Measurements from ENCODE around the gene CCDC154. TPM values are rescaled to one million over a fixed set of nuclear protein-coding genes. Genes with fewer than 3 reads are reported as not detected.

The CCDC154 gene
- total and polyA plus RNA-seq, 8 donors, result 0.59 to 7.8 (median 2.1) TPM

DNA sequence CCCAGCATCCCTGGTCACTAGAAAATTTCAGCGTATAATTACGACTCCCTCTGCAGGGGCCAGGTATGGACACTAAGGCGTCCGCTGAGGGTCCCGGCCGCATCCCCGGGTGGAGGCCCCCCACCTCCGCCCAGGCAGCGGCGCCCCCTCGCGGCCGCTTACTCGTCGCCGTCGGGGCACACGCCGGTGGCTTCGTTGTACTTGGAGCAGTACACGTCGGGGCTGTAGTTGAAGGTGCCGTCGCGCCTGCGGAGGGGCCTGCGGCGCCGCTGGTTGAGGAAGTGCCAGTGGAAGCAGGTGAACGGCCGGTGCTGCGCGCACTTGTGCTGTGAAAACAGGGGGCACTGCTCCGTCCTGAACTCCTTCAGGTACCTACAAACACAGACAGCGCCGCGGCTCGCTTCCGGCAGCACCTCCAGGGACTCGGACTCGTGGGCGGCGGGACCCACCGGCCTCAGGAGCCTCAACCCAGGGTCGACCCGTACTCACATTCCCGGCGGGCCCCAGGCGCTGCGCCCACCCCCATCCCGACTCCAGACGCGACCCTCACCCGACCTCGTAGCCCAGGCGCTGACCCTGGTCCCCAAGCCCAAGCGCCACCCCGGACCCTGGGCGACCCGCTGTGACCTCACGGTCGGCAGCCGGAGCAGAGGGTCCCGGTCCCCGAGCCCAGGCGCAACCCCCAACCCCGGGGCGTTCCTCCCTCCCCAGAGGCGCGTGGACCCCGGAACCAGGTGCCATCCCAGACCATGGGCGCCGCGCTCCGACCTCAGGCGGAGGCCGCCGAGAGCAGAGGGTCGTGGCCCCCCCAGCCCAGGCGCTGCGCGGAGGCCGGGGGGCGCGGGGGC, 30.4 kb downstream of the CCDC154 start:
- TF ChIP-seq, protein P1, sequence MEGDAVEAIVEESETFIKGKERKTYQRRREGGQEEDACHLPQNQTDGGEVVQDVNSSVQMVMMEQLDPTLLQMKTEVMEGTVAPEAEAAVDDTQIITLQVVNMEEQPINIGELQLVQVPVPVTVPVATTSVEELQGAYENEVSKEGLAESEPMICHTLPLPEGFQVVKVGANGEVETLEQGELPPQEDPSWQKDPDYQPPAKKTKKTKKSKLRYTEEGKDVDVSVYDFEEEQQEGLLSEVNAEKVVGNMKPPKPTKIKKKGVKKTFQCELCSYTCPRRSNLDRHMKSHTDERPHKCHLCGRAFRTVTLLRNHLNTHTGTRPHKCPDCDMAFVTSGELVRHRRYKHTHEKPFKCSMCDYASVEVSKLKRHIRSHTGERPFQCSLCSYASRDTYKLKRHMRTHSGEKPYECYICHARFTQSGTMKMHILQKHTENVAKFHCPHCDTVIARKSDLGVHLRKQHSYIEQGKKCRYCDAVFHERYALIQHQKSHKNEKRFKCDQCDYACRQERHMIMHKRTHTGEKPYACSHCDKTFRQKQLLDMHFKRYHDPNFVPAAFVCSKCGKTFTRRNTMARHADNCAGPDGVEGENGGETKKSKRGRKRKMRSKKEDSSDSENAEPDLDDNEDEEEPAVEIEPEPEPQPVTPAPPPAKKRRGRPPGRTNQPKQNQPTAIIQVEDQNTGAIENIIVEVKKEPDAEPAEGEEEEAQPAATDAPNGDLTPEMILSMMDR (IDR thresholded peaks at IDR 0.05), result peak; percentile 19 to 48 (median 24)
- H3K4me1 ChIP-seq, result peaks cover 0 to 6% (median 0%) of the 10 kb centered on the region in 3 donors
- peak; percentile 36 to 75 (median 64) for ATAC-seq
- H3K27ac ChIP-seq, result peak overlapping the region; percentile 39 to 72 (median 64)
- peak overlapping the region; percentile 87 to 94 (median 88) for H3K4me3 ChIP-seq
- no peak for FAIRE-seq
- DNase-seq, result peak; percentile 36 to 87 (median 60)
- H3K9me3 ChIP-seq, result no peaks in the 10 kb centered on the region
- H3K36me3 ChIP-seq, result no peaks in the 10 kb centered on the region
- no peaks in the 10 kb centered on the region for H3K27me3 ChIP-seq
- WGBS, 2 donors, result 4 to 5% methylated on average over 63 to 85 of the region's 85 CpGs
- intact Hi-C loops (cut with DNase I), result no loop called here

DNA sequence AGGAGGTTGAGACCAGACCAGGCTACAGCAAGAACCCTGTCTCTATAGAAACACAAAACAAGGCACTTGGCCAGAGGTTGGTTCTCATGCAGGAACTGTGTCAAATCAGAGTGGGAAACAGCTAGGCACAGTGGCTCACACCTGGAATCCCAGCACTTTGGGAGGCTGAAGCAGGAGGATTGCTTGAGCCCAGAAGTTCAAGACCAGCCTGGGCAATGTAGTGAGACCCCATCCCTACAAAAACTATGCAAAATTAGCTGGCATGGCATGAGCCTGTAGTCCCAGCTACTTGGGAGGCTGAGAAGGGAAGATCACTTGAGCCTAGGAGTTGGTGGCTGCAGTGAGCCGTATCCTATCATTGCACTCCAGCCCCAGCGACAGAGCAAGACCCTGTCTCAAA, 31.5 kb downstream of the CCDC154 start:
- DNase-seq (no peak), FAIRE-seq (no peak), ATAC-seq (no peak)
- intact Hi-C loops (cut with DNase I), result no loop called here
- Histone ChIP-seq H3K4me1 (peaks cover 3 to 5% (median 4%) of the 10 kb centered on the region in 3 donors), H3K9me3 (no peaks in the 10 kb centered on the region), H3K4me3 (no peak overlapping the region), H3K27ac (no peak overlapping the region), H3K27me3 (no peaks in the 10 kb centered on the region), H3K36me3 (no peaks in the 10 kb centered on the region)
- TF ChIP-seq, protein P1 (IDR thresholded peaks at IDR 0.05), result no peak
- 69 to 88% methylated on average over 2 of the region's 2 CpGs for WGBS, 2 donors

DNA sequence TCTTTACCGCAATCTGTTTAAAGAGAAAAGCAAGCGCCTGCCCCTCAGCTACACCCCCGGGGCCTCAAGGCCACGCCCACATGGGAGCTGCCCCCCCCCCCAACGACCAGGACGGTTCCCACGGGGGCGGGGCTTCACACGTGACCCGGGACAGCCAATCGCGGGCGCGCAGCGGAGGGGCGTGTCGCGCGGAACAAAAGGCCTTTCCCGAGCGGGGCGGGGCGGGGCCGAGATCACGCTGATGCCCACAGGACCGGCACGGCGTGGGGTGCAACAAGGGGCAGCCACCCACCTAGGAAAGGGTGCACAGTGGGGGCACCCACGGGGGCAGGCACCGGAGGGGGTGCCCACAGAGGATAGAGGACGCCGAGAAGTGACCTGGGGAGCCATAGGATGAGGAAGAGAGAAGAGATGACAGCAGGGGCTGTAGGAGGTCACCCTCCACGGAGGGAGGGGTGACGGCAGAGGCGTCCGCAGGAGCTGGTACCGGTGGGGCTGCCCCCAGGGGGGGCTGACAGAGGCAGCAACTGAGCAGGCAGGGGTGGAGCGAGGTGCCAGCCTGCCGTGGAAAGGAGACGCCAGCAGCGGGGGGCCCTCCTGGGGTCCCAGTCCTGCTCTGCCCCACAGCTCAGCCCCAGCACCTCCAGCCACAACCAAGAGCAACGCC, 36.1 kb downstream of the CCDC154 start:
- H3K27me3 ChIP-seq, result no peaks in the 10 kb centered on the region
- H3K4me3 ChIP-seq, result peak overlapping the region in 3 of 4 donors; percentile 33 to 52 (median 36)
- 2 to 3% methylated on average over 40 to 42 of the region's 42 CpGs for WGBS, 2 donors
- DNase-seq (peak; percentile 88 to 99 (median 95)), FAIRE-seq (peak; percentile 63), ATAC-seq (peak; percentile 95 to 98 (median 97))
- intact Hi-C loops (cut with DNase I), result no loop called here
- TF ChIP-seq, protein P1 (IDR thresholded peaks at IDR 0.05), result no peak
- peaks cover 3 to 5% (median 4%) of the 10 kb centered on the region in 3 donors for H3K4me1 ChIP-seq
- no peaks in the 10 kb centered on the region for H3K36me3 ChIP-seq
- H3K9me3 ChIP-seq, result no peaks in the 10 kb centered on the region
- H3K27ac ChIP-seq, result peak overlapping the region in 2 of 4 donors; percentile 27 to 38

DNA sequence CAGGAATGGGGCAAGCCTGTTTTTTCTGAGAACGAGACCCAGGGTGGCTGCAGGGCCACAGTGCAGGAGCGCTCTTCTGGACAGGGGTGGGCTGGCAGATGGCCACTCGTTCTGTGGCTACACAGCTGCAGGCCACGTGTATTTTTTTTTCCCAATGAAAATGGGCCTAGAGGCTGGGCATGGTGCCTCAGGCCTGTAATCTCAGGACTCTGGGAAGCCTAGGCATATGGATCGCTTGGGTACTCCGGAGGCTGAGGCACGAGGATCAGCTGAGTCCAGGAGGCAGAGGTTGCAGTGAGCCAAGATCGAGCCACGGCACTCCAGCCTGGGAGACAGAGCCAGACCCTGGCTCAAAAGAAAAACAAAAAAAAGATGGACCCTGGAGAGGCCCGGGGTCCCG, 36.6 kb downstream of the CCDC154 start:
- no peak for FAIRE-seq

More for the DNA sequence above, 36.6 kb downstream of the CCDC154 start:
- TF ChIP-seq, protein P1 (IDR thresholded peaks at IDR 0.05), result no peak
- 7 to 12% methylated on average over 11 of the region's 11 CpGs for WGBS, 2 donors
- intact Hi-C loops (cut with DNase I), result no loop called here
- ATAC-seq, result peak; percentile 23 to 47 (median 40)
- H3K27ac ChIP-seq, result peak overlapping the region in 2 of 4 donors; percentile 27 to 38
- H3K4me1 ChIP-seq, result peaks cover 3 to 5% (median 4%) of the 10 kb centered on the region in 3 donors
- no peaks in the 10 kb centered on the region for H3K27me3 ChIP-seq
- peak overlapping the region in 2 of 4 donors; percentile 36 to 52 for H3K4me3 ChIP-seq
- peak in 1 of 6 donors; percentile 41 for DNase-seq
- no peaks in the 10 kb centered on the region for H3K9me3 ChIP-seq
- H3K36me3 ChIP-seq, result no peaks in the 10 kb centered on the region
